Measurements from ENCODE around the gene COL10A1.

Gene COL10A1

DNA sequence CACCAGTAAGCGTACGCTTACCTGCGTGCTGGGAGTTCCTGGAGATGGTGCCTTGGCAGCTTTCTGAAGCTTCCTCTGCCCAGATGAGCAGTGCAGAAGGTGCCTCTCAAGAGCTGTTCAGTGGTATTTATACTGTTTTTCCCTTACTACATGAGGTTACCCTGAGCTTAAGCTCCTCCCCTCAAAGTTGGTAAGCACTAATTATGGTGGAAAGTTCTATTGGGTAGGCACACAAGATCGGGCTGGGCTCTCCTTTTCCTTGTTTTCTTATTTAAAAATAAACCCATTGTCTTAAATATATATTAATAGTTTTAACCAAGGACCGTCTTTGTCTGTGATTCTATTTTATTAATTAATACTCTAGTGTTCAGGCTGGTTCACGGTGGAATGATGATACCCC is at the start of gene COL10A1:
Gene COL10A1, minus strand, starts transcription at position 101 of the 400 bp plus-strand sequence. CDS start 640 bp downstream, outside the sequence.
- peaks cover 7% of the 10 kb centered on the region for H3K4me1 Mint-ChIP-seq
- H3K9me3 Mint-ChIP-seq, result no peaks in the 10 kb centered on the region
- H3K27ac Mint-ChIP-seq, result no peak within 1 kb of the TSS
- H3K36me3 Mint-ChIP-seq, result peaks cover 7% of the 10 kb centered on the region
- CTCF ChIA-PET, result interaction anchor here (5.6 kb wide), 1 partner anchor 15 kb away, joined by 18 read pairs; no protein-coding TSS in a partner anchor
- H3K27me3 Mint-ChIP-seq, result no peaks in the 10 kb centered on the region
- H3K4me3 Mint-ChIP-seq, result no peak within 1 kb of the TSS
- no peak for DNase-seq

DNA sequence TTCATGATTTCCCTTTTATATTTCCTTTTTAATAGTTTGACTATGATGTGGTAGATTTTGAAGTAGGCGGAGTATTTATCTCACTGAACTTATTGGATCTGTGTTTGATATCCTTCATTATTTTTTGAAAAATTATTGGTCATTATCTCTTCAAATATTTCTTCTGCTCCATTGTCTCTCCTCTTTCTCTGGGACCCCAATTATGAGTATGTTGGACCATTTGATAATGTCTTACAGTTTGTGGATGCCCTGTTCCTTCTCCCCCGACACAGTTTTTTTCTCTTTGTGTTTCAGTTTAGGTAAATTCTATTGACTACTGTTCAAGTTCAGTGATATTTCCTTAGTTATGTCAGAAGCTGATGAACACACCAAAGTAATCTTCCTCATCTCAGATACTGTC is 49.4 kb upstream of the COL10A1 start:
- CTCF ChIA-PET, result no interaction called here
- no peak for DNase-seq
- no peak overlapping the region for H3K27ac Mint-ChIP-seq

DNA sequence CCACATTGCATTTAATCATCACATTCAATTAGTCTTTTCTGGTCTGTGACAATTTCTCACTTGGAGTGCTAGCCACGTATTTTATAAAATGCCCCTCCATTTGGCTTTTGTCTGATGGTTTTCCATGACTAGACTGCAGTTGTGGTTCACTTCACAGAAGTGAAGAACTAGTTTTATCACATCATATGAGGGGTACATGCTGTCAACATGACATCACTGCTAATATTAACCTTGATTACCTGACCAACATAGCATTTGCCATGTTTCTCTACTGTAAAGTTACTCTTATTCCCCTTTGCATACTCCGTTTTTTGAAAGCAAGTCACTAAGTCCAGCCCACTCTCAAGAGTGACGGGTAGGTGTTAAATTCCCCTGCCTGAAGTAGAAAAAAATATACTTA is 48.0 kb upstream of the COL10A1 start:
- Mint-ChIP-seq H3K9me3 (peaks cover 7% of the 10 kb centered on the region), H3K4me3 (no peak overlapping the region), H3K36me3 (peaks cover 12% of the 10 kb centered on the region), H3K4me1 (no peaks in the 10 kb centered on the region), H3K27ac (no peak overlapping the region), H3K27me3 (no peaks in the 10 kb centered on the region)
- DNase-seq, result no peak
- CTCF ChIA-PET, result interaction anchor here (0.6 kb wide), 1 partner anchor 77 kb away, joined by 3 read pairs; no protein-coding TSS in a partner anchor

More for the DNA sequence above, 49.4 kb upstream of the COL10A1 start:
- Mint-ChIP-seq H3K4me3 (no peak overlapping the region), H3K4me1 (no peaks in the 10 kb centered on the region), H3K9me3 (peaks cover 7% of the 10 kb centered on the region), H3K27me3 (no peaks in the 10 kb centered on the region), H3K36me3 (peaks cover 12% of the 10 kb centered on the region)

DNA sequence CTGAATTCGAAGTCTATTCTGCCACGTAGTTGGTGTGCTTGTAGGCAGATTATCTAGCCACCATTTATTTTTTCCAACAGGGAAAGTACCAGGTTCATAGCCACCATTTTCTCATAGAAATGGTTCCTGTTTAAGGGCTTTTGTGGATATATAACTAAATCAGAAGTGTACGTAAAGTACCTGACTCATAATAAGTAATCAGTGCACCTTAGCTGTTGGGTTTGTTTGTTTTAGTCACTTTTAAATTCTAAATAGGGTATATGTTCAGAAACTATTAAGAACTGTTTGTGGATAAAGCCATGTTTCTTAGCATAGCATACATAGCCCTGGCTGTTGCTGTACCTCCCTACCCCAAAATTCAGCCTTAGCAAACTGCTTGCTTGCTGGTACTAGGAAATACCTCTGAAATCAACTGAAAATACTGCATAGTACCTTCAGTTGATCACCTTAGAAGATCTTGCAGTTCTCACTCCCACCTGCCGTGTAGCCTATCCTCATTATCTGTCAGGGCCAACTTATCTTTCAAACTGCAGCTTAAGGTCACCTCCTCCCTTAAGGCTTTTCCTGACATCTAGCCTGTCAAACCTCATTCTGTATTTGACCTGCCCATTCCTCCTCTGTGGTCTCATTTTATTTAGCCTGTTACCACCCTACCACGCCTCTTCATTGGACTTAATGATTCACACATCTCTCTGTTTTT is 44.6 kb upstream of the COL10A1 start:
- no peak overlapping the region for H3K27ac Mint-ChIP-seq
- CTCF ChIA-PET, result no interaction called here
- H3K4me3 Mint-ChIP-seq, result no peak overlapping the region
- H3K9me3 Mint-ChIP-seq, result peaks cover 4% of the 10 kb centered on the region
- no peak for DNase-seq
- H3K4me1 Mint-ChIP-seq, result no peaks in the 10 kb centered on the region
- H3K36me3 Mint-ChIP-seq, result peaks cover 8% of the 10 kb centered on the region
- H3K27me3 Mint-ChIP-seq, result no peaks in the 10 kb centered on the region

DNA sequence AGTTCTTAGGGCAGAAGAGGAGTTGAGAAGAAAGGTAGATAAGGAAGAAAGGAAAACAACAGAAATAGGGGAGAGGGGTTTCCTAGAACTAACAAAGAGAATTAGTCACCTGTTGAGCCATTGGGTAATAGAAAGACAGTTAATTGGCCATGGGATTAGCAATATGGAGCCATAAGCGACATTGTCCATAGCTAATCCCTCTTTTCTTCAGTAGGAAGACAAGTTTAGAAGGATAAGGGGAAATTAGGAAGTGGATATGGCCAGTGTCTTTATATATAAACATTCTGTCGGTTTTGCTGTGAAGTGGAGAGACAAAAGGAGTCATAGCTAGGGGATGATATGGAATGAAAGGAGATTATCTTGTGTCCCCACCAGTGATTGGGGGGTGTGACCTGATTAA is 43.9 kb upstream of the COL10A1 start:
- Mint-ChIP-seq H3K27ac (no peak overlapping the region), H3K36me3 (peaks cover 6% of the 10 kb centered on the region), H3K4me1 (no peaks in the 10 kb centered on the region), H3K4me3 (no peak overlapping the region), H3K9me3 (peaks cover 5% of the 10 kb centered on the region), H3K27me3 (no peaks in the 10 kb centered on the region)
- CTCF ChIA-PET, result no interaction called here
- DNase-seq, result no peak

DNA sequence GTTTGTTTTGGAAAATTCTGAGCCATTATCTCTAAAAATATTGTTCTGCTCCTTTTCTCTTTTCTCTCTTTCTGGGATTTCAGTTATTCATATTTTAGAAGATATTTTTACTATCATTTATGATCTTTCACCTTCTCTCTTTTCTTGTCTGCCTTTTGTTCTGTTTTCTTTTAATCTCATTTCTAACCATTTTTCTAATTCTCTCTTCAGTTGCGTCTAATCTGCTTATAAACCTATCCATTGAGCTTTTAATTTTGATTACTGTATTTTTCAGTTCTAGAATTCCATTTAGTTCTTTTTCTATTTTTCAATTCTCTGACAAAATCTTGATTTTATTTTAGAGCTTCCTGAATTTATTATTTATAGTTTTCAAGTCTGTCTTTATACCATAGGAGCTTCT is 42.2 kb upstream of the COL10A1 start:
- H3K36me3 Mint-ChIP-seq, result peaks cover 3% of the 10 kb centered on the region
- peaks cover 8% of the 10 kb centered on the region for H3K9me3 Mint-ChIP-seq
- H3K4me3 Mint-ChIP-seq, result no peak overlapping the region
- CTCF ChIA-PET, result no interaction called here
- H3K27me3 Mint-ChIP-seq, result no peaks in the 10 kb centered on the region
- no peak overlapping the region for H3K27ac Mint-ChIP-seq
- no peaks in the 10 kb centered on the region for H3K4me1 Mint-ChIP-seq
- no peak for DNase-seq

DNA sequence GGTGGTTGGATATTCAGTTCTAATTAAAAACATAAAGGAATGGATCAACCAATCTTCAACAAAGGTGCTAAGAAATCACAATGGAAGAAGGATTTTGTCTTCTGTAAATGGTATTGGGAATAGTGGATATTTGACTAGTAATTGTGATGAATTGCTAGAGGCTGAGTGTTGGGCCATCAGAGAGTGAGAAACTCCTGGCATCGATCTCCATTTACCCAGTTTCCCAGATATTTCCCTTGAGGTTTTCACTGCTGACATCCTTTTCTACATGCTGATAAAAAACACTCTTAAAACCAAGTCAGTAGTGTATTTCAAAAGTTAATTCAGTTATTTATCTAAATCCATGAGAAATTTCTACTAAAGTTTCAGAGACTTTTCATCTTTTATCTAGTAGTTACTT is 40.4 kb upstream of the COL10A1 start:
- no peaks in the 10 kb centered on the region for H3K27me3 Mint-ChIP-seq
- no peak for DNase-seq
- H3K4me1 Mint-ChIP-seq, result no peaks in the 10 kb centered on the region
- CTCF ChIA-PET, result no interaction called here
- peaks cover 5% of the 10 kb centered on the region for H3K36me3 Mint-ChIP-seq
- H3K9me3 Mint-ChIP-seq, result peaks cover 8% of the 10 kb centered on the region
- H3K27ac Mint-ChIP-seq, result no peak overlapping the region
- H3K4me3 Mint-ChIP-seq, result no peak overlapping the region

DNA sequence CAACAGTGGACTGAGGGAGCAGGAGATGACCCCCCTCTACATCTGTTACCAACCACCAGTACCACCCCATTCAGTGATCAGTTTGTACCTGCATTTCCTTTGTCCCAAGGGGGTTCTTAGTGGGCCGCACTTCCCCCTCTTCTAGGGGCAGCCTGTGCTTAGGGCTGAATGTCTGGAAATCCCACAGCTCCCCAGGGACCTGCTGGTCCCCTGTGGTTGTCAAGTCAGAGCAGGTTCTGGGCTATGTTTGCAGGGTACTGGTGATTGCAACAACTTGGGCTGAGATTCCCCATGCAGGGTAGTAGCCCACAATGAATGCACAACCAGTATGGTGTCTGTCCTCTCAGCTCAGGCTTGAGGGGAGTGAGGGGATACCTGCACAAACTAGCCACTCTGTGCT is 39.7 kb upstream of the COL10A1 start:
- Mint-ChIP-seq H3K9me3 (peaks cover 8% of the 10 kb centered on the region), H3K36me3 (peaks cover 5% of the 10 kb centered on the region), H3K27me3 (no peaks in the 10 kb centered on the region), H3K4me3 (no peak overlapping the region), H3K27ac (no peak overlapping the region), H3K4me1 (no peaks in the 10 kb centered on the region)
- no peak for DNase-seq
- CTCF ChIA-PET, result no interaction called here

DNA sequence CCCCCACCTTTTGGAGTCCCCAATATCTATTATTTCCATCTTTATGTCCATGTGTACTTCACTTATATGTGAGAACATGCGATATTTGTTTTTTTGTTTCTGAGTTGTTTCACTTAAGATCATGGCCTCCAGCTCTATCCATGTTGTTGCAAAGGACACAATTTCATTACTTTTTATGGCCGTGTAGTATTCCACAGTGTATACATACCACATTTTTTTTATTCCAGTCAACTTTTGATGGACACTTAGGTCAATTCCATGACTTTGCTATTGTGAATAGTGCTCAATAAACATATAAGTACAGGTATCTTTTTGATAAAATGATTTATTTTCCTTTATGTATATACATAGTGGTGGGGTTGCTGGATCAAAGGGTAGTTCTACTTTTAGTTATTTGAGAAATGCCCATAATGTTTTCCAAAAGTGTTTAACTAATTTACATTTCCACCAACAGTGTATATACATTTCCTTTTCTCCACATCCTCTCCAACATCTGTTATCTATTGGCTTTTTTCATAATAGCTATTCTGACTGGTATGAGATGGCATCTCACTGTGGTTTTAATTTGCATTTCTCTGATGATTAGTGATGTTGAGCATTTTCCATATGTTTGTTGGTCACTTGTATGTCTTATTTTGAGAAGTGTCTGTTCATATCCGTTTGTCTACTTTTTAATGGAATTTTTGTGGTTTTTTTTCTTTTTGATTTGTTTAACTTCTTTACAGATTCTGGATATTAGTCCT is 34.0 kb upstream of the COL10A1 start:
- Mint-ChIP-seq H3K4me1 (no peaks in the 10 kb centered on the region), H3K27ac (no peak overlapping the region), H3K9me3 (peaks cover 8% of the 10 kb centered on the region), H3K27me3 (no peaks in the 10 kb centered on the region), H3K36me3 (peaks cover 12% of the 10 kb centered on the region), H3K4me3 (no peak overlapping the region)
- no peak for DNase-seq
- CTCF ChIA-PET, result no interaction called here

DNA sequence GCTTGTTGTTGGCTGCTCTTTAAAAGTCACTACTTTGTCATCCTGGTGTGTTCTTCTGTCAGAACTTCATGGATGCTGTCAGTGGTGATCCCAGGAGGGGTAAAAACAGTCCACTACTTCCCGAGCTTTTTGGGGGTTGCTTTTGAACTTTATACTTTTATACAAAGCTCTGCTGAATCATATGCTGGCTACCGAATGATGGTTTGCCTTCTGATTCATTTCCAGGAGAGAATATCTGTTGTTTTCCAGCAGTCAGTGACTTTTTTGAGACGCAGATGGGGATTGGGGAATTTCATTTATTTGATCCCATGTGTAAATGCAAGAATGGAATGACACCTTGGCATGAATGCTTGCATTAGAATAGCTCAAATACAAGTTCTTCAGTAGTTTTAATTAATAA is 32.7 kb upstream of the COL10A1 start:
- Mint-ChIP-seq H3K9me3 (peaks cover 7% of the 10 kb centered on the region), H3K4me3 (no peak overlapping the region), H3K36me3 (peaks cover 12% of the 10 kb centered on the region), H3K27ac (no peak overlapping the region), H3K27me3 (no peaks in the 10 kb centered on the region), H3K4me1 (no peaks in the 10 kb centered on the region)
- CTCF ChIA-PET, result no interaction called here
- DNase-seq, result no peak

DNA sequence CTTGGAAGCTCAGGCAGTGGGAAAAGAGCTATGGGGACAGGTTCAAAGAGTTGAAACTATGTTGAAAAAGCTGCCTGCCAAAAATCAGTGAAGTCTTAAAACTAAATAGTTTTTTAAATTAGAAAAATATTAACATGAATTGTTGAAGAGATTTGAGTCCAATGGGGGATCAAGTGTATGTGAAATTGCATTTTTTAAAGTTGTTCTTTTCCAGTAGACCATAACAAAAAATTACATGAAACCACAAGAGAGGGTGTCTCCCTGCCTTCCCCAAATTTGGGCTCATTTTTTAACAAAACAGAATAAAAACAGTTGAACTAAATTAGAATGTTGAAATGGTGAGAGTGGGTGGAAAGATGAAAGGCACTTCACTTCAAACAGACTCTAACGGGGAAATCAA is 31.5 kb upstream of the COL10A1 start:
- peaks cover 4% of the 10 kb centered on the region for H3K9me3 Mint-ChIP-seq
- H3K4me3 Mint-ChIP-seq, result no peak overlapping the region
- H3K27ac Mint-ChIP-seq, result no peak overlapping the region
- DNase-seq, result no peak
- CTCF ChIA-PET, result no interaction called here
- no peaks in the 10 kb centered on the region for H3K4me1 Mint-ChIP-seq
- H3K36me3 Mint-ChIP-seq, result peaks cover 10% of the 10 kb centered on the region
- no peaks in the 10 kb centered on the region for H3K27me3 Mint-ChIP-seq

DNA sequence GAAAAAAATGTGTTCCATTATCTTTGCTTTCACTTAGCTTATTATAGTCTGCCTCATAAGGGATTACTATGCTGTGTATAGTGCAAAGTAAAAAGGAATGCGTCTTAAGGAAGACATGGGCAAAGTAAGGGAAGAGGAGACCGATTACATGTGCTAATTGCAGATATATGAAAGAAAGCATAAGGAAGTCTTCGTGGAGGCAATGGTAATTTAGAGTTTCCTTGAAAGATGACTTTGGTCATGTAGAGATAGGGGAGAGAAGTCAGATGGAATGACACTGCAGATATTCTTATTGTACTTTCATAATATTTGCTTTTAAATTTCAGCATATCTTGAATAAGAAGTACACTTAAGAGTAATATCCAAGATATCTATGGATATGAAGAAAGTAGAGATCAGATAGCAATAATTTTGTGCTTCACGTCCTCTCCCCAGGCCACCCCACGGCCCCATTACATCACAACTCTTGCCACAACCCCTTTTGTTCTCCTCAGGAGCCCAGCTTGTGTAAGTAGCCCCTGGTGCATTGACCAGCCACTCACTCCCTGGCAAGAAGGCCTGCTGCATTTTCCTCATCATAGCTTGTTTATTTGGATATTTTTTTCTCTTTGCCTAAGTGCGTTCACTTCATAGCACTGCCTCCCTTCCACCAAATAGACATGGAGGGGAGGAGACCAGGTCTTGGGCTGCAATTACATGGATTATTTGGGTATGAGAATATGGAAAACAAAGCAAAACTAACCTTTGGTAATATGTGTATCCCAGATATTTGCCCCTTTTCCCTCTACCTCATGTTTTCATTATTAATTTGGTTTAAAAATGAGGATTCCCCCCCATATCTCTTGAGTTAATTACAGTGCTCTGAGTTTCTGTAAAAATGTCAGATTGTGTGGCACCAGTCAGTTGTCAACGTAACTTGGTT is 30.7 kb upstream of the COL10A1 start:
- H3K9me3 Mint-ChIP-seq, result peaks cover 4% of the 10 kb centered on the region
- CTCF ChIA-PET, result no interaction called here
- H3K27me3 Mint-ChIP-seq, result no peaks in the 10 kb centered on the region
- DNase-seq, result no peak
- no peak overlapping the region for H3K27ac Mint-ChIP-seq
- H3K4me1 Mint-ChIP-seq, result no peaks in the 10 kb centered on the region
- peaks cover 10% of the 10 kb centered on the region for H3K36me3 Mint-ChIP-seq
- H3K4me3 Mint-ChIP-seq, result no peak overlapping the region

DNA sequence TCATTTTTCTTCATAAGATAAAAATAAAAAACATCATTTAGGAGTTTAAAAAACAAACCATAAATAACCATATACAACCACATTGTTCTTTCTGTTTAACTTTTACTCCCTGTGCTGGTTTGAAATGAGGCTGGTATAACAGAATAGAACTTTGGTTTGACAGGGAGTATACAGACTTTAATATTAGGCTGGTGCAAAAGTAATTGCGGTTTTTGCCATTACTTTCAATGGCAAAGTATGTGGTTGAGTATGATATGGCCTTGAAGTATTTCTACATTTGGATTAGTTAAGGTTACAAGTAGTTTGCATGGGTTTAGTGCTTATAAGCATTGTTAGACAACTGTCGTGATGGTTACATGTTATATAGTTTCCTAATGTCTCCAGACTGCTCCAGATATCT is 29.0 kb upstream of the COL10A1 start:
- H3K27me3 Mint-ChIP-seq, result no peaks in the 10 kb centered on the region

DNA sequence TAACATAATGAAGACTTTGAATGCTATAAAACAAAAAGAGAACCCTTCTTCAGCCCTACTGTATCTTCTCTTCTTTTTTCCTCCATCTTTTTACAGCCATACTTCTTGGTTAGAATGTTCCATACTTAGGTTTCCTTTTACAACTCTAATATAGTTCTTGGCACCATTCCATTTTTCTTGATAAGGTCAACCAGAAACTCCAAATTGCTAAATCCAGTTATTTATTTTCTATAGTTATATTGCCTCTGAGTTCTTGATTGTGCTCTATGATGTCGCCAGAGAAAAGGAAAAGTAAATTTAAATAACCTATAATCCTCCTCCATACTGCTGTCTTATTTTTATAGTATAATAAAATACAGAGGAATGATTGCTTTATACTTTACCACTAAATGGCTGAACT is 26.7 kb upstream of the COL10A1 start:
- no peak for DNase-seq
- H3K9me3 Mint-ChIP-seq, result no peaks in the 10 kb centered on the region
- no peaks in the 10 kb centered on the region for H3K4me1 Mint-ChIP-seq
- CTCF ChIA-PET, result no interaction called here
- no peak overlapping the region for H3K4me3 Mint-ChIP-seq
- H3K36me3 Mint-ChIP-seq, result no peaks in the 10 kb centered on the region
- no peaks in the 10 kb centered on the region for H3K27me3 Mint-ChIP-seq
- H3K27ac Mint-ChIP-seq, result no peak overlapping the region

More for the DNA sequence above, 29.0 kb upstream of the COL10A1 start:
- CTCF ChIA-PET, result no interaction called here
- H3K36me3 Mint-ChIP-seq, result peaks cover 6% of the 10 kb centered on the region
- no peak overlapping the region for H3K4me3 Mint-ChIP-seq
- no peak overlapping the region for H3K27ac Mint-ChIP-seq
- no peaks in the 10 kb centered on the region for H3K9me3 Mint-ChIP-seq
- H3K4me1 Mint-ChIP-seq, result no peaks in the 10 kb centered on the region
- DNase-seq, result no peak
